Endometrium (tissue), 2 donors: ENCODE data around the gene KLF15.

Experiments used
- FAIRE-seq: peaks from 2 replicates; lab custom pipeline; 2012; peaks lifted over from hg19 to GRCh38; lab: Jason Lieb, UNC
- donor health status: control.
- donor health status: control.

Gene KLF15

GRCh38 chr3:126357295-126358037 is at the start of gene KLF15:
KLF15 (minus strand) TSS chr3:126357408; CDS start chr3:126352922, 4,486 bp downstream.
- no peak for FAIRE-seq

GRCh38 chr3:126406389-126407296 is 49.4 kb upstream of the KLF15 start:
- no peak for FAIRE-seq

- no peak for FAIRE-seq
These were observed 45.6 kb upstream of the KLF15 start for GRCh38 chr3:126402666-126403302.

- FAIRE-seq, result no peak
These were observed 45.0 kb upstream of the KLF15 start for GRCh38 chr3:126402178-126402577.

- no peak for FAIRE-seq
These were observed 44.5 kb upstream of the KLF15 start for GRCh38 chr3:126401611-126402160.

- no peak for FAIRE-seq
These were observed 42.5 kb upstream of the KLF15 start for GRCh38 chr3:126399756-126400155.

- FAIRE-seq, result no peak
These were observed 42.1 kb upstream of the KLF15 start for GRCh38 chr3:126399351-126399735.

- FAIRE-seq, result no peak
These were observed 41.5 kb upstream of the KLF15 start for GRCh38 chr3:126398423-126399350.

- no peak for FAIRE-seq
These were observed 40.6 kb upstream of the KLF15 start for GRCh38 chr3:126397610-126398422.

- FAIRE-seq, result no peak
These were observed 39.3 kb upstream of the KLF15 start for GRCh38 chr3:126396536-126396935.

GRCh38 chr3:126395846-126396513 is 38.8 kb upstream of the KLF15 start:
- FAIRE-seq, result no peak

- no peak for FAIRE-seq
These were observed 37.7 kb upstream of the KLF15 start for GRCh38 chr3:126394977-126395321.

GRCh38 chr3:126394179-126394976 is 37.2 kb upstream of the KLF15 start, which contains the start of gene CFAP100:
CFAP100 (plus strand) TSS chr3:126394909; CDS start chr3:126396001, 1,092 bp downstream.
- FAIRE-seq, result no peak

GRCh38 chr3:126393563-126393962 is 36.4 kb upstream of the KLF15 start:
- FAIRE-seq, result no peak

GRCh38 chr3:126392246-126392645 is 35.0 kb upstream of the KLF15 start:
- no peak for FAIRE-seq

GRCh38 chr3:126391631-126392030 is 34.4 kb upstream of the KLF15 start:
- no peak for FAIRE-seq

GRCh38 chr3:126390751-126391150 is 33.5 kb upstream of the KLF15 start:
- no peak for FAIRE-seq

- FAIRE-seq, result no peak
These were observed 33.0 kb upstream of the KLF15 start for GRCh38 chr3:126390201-126390600.

GRCh38 chr3:126389794-126390146 is 32.6 kb upstream of the KLF15 start:
- no peak for FAIRE-seq
